Activated naive CD4-positive, alpha-beta T cell treated with anti-CD3 and anti-CD28 coated beads, Interleukin-2, amount 10 ng/mL, durations not matched to agents 7 days and 5 days (primary cell): ENCODE measurements around the gene LDHAL6A.
"Not testable (repeated sequence)": the region's sequence is repeated elsewhere in the genome, so short reads cannot be mapped to it uniquely, and the experiment has no call there.

Experiments
- CTCF ChIA-PET: fragments of 350-600 bp; sonication (Branson Sonifier 250); formaldehyde crosslinking; loops from one replicate; lab custom pipeline; 2021; ENCODE audit warnings: antibody characterized with exemption; lab: Charles Lee
- DNase-seq: peaks from one replicate; pipeline ENCODE4 v3.0.0-alpha.2; 2020
- H3K27ac Mint-ChIP-seq: one replicate; pipeline ENCODE4 v1.8.0; 2021; ENCODE audit warnings: mild to moderate bottlenecking, moderate library complexity, mixed read lengths
- H3K27me3 Mint-ChIP-seq: one replicate; pipeline ENCODE4 v1.8.0; 2021; ENCODE audit warnings: mild to moderate bottlenecking, mixed read lengths
- H3K36me3 Mint-ChIP-seq: one replicate; pipeline ENCODE4 v1.8.0; 2021; ENCODE audit warnings: mixed read lengths
- H3K4me1 Mint-ChIP-seq: one replicate; pipeline ENCODE4 v1.8.0; 2021; ENCODE audit warnings: mixed read lengths
- H3K4me3 Mint-ChIP-seq: one replicate; pipeline ENCODE4 v1.8.0; 2021; ENCODE audit warnings: mild to moderate bottlenecking, moderate library complexity, mixed read lengths
- H3K9me3 Mint-ChIP-seq: one replicate; pipeline ENCODE4 v1.8.0; 2021; ENCODE audit warnings: mixed read lengths

The LDHAL6A gene

DNA sequence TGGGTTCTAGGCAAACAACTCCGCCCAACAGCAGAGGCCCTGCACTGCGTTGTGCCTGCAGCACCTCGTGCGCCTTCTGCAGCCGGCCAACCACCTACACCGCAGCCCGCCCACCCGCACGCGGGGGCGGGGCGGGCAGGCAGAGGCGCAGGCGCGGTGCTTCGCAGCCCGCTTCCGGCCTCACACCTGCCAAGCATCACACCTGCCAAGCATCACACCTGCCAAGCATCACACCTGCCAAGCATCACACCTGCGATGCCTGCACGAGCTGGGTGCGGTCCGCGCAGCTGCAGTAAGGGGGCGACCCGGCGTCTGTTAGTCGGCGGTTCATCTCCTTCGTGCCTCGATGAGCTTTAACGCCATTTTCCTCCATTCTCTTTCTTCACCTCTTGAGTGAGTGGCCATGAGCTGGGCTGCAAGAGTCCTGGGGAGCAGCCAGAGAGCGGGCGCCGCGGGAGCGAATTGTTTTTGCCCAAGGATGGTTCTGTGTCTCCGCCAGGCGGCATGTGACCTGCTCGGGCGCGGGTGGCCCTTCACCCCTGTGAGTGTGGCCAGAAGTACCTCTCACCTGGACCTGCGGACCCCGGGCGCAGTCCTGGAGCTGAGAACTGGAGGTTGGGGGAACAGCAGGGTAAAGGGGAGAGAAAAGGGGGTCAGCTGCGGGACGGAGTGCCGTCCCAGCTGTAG is at the start of gene LDHAL6A:
TSS of gene LDHAL6A (plus strand) at position 171 of the 687 bp plus-strand sequence. CDS start 825 bp downstream, outside the sequence.
- CTCF ChIA-PET: interaction anchor here (1.2 kb wide), 1 partner anchor 195 kb away, joined by 3 read pairs; no protein-coding TSS in a partner anchor
- Mint-ChIP-seq H3K27ac (no peak within 1 kb of the TSS), H3K4me1 (peaks cover 4% of the 10 kb centered on the region), H3K4me3 (no peak within 1 kb of the TSS), H3K27me3 (peaks cover 18% of the 10 kb centered on the region), H3K9me3 (no peaks in the 10 kb centered on the region), H3K36me3 (no peaks in the 10 kb centered on the region)
- DNase-seq: peak; percentile 25

- Mint-ChIP-seq H3K36me3 (peaks cover 44% of the 10 kb centered on the region), H3K4me1 (peaks cover 29% of the 10 kb centered on the region)
- H3K27me3 Mint-ChIP-seq, H3K27ac Mint-ChIP-seq, DNase-seq, H3K9me3 Mint-ChIP-seq, H3K4me3 Mint-ChIP-seq: not testable (repeated sequence)
- CTCF ChIA-PET: interaction anchor here (0.6 kb wide), 1 partner anchor 162 kb away, joined by 3 read pairs; no protein-coding TSS in a partner anchor
Observed at GRCh38 chr11:18407400-18407799, 48.3 kb upstream of the LDHAL6A start.

- H3K4me3 Mint-ChIP-seq: no peak overlapping the region
- H3K4me1 Mint-ChIP-seq: peaks cover 22% of the 10 kb centered on the region
- CTCF ChIA-PET: no interaction called here
- H3K36me3 Mint-ChIP-seq: peaks cover 33% of the 10 kb centered on the region
- H3K9me3 Mint-ChIP-seq: no peaks in the 10 kb centered on the region
- DNase-seq: no peak
- peak overlapping the region; percentile 52 for H3K27ac Mint-ChIP-seq
- peaks cover 12% of the 10 kb centered on the region for H3K27me3 Mint-ChIP-seq
Observed at GRCh38 chr11:18408558-18409291, 46.9 kb upstream of the LDHAL6A start.

- Mint-ChIP-seq H3K9me3 (no peaks in the 10 kb centered on the region), H3K27me3 (peaks cover 12% of the 10 kb centered on the region), H3K27ac (no peak overlapping the region), H3K4me1 (peaks cover 14% of the 10 kb centered on the region), H3K36me3 (no peaks in the 10 kb centered on the region), H3K4me3 (no peak overlapping the region)
- CTCF ChIA-PET: interaction anchor here (0.9 kb wide), 1 partner anchor 173 kb away, joined by 3 read pairs; no protein-coding TSS in a partner anchor
- DNase-seq: no peak
Observed at GRCh38 chr11:18416459-18416858, 39.2 kb upstream of the LDHAL6A start.

DNA sequence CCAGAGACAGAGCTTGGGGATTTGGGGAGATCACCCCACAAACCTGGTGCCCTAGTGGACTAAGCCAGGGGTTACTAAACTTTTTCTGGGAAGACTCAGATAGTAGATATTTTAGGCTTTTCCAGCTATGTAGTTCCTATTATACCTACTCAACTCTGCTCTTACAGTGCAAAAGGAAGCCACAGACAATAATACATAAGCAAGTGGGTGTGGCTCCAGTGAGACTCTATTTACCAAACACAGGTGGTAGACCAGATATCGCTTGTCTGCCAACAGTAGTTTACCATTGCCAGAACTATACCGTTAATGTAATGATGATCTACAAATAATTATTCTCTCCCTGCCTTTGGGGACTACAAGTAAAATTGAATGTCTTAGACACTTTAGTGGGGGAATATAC is 36.6 kb upstream of the LDHAL6A start:
- no peaks in the 10 kb centered on the region for H3K36me3 Mint-ChIP-seq
- H3K9me3 Mint-ChIP-seq: no peaks in the 10 kb centered on the region
- peaks cover 5% of the 10 kb centered on the region for H3K4me1 Mint-ChIP-seq
- no peak overlapping the region for H3K4me3 Mint-ChIP-seq
- no peak for DNase-seq
- no peak overlapping the region for H3K27ac Mint-ChIP-seq
- no peaks in the 10 kb centered on the region for H3K27me3 Mint-ChIP-seq
- CTCF ChIA-PET: interaction anchor here (0.6 kb wide), 1 partner anchor 15 kb away, joined by 3 read pairs; no protein-coding TSS in a partner anchor

DNA sequence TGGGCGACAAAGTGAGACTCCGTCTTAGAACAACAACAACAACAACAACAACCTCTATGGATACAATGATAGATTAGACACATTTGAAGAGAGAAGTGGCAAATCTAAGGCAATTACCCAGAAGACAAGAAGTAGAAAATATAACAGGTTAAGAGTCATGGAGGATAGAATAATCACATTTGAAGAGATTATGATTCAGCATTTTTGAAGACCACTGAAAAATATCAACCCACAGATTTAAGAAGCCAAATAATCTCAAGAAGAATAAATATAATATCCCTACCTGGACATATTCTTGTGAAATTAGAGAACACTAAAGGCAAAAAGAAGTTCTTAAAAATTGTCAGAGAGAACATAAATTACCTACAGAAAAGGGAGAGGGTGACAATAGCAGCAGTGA is 35.6 kb upstream of the LDHAL6A start:
- H3K4me3 Mint-ChIP-seq: no peak overlapping the region
- no peaks in the 10 kb centered on the region for H3K36me3 Mint-ChIP-seq
- H3K27ac Mint-ChIP-seq: no peak overlapping the region
- peaks cover 5% of the 10 kb centered on the region for H3K4me1 Mint-ChIP-seq
- no peaks in the 10 kb centered on the region for H3K9me3 Mint-ChIP-seq
- CTCF ChIA-PET: no interaction called here
- DNase-seq: no peak
- H3K27me3 Mint-ChIP-seq: no peaks in the 10 kb centered on the region

DNA sequence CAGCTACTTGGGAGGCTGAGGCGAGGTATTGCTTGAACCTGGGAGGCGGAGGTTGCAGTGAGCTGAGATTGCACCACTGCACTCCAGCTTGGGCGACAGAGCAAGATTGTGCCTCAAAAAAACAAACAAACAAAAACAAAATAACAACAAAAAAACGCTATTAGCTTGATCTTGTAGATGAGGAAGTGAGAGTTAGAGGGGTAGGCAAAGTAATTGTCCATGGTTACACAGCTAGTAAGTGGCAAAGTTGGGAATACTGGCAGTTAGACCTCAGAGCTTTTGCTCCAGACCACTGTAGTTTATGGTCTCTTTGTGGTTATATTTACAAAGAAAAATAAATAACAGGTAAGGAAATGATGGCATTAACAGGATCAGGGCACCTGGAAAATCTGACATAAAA is 28.4 kb upstream of the LDHAL6A start:
- Mint-ChIP-seq H3K36me3 (peaks cover 4% of the 10 kb centered on the region), H3K27ac (no peak overlapping the region)

GRCh38 chr11:18429332-18429731 is 26.3 kb upstream of the LDHAL6A start:
- Mint-ChIP-seq H3K9me3 (peaks cover 21% of the 10 kb centered on the region), H3K4me1 (peaks cover 15% of the 10 kb centered on the region), H3K36me3 (peaks cover 4% of the 10 kb centered on the region), H3K27ac (no peak overlapping the region), H3K27me3 (no peaks in the 10 kb centered on the region), H3K4me3 (no peak overlapping the region)
- DNase-seq: no peak
- CTCF ChIA-PET: no interaction called here

More for the DNA sequence above, 28.4 kb upstream of the LDHAL6A start:
- CTCF ChIA-PET: no interaction called here
- Mint-ChIP-seq H3K9me3 (peaks cover 6% of the 10 kb centered on the region), H3K4me3 (no peak overlapping the region), H3K27me3 (no peaks in the 10 kb centered on the region), H3K4me1 (peaks cover 10% of the 10 kb centered on the region)
- no peak for DNase-seq

GRCh38 chr11:18438691-18439090 is 17.0 kb upstream of the LDHAL6A start:
- Mint-ChIP-seq H3K27me3 (no peaks in the 10 kb centered on the region), H3K27ac (no peak overlapping the region), H3K36me3 (no peaks in the 10 kb centered on the region), H3K4me1 (no peaks in the 10 kb centered on the region), H3K4me3 (no peak overlapping the region), H3K9me3 (peaks cover 9% of the 10 kb centered on the region)
- CTCF ChIA-PET: no interaction called here
- no peak for DNase-seq

- Mint-ChIP-seq H3K36me3 (no peaks in the 10 kb centered on the region), H3K4me1 (no peaks in the 10 kb centered on the region), H3K4me3 (no peak overlapping the region), H3K27ac (no peak overlapping the region), H3K9me3 (no peaks in the 10 kb centered on the region), H3K27me3 (peaks cover 25% of the 10 kb centered on the region)
- CTCF ChIA-PET: no interaction called here
- no peak for DNase-seq
Observed at GRCh38 chr11:18449251-18449650, 6.4 kb upstream of the LDHAL6A start.

GRCh38 chr11:18452927-18453326 is 2.7 kb upstream of the LDHAL6A start:
- CTCF ChIA-PET: no interaction called here
- Mint-ChIP-seq H3K4me3 (no peak overlapping the region), H3K27me3 (peaks cover 36% of the 10 kb centered on the region), H3K27ac (no peak overlapping the region), H3K4me1 (peaks cover 4% of the 10 kb centered on the region), H3K36me3 (no peaks in the 10 kb centered on the region), H3K9me3 (no peaks in the 10 kb centered on the region)
- DNase-seq: no peak

- peaks cover 15% of the 10 kb centered on the region for H3K27me3 Mint-ChIP-seq
- no peaks in the 10 kb centered on the region for H3K36me3 Mint-ChIP-seq
- CTCF ChIA-PET: interaction anchor here (1.0 kb wide), 1 partner anchor 265 kb away, joined by 3 read pairs; no protein-coding TSS in a partner anchor
- peaks cover 4% of the 10 kb centered on the region for H3K4me1 Mint-ChIP-seq
- no peak overlapping the region for H3K4me3 Mint-ChIP-seq
- H3K9me3 Mint-ChIP-seq: no peaks in the 10 kb centered on the region
- H3K27ac Mint-ChIP-seq: no peak overlapping the region
- DNase-seq: no peak
Observed at GRCh38 chr11:18457450-18457849, 1.8 kb downstream of the LDHAL6A start.

DNA sequence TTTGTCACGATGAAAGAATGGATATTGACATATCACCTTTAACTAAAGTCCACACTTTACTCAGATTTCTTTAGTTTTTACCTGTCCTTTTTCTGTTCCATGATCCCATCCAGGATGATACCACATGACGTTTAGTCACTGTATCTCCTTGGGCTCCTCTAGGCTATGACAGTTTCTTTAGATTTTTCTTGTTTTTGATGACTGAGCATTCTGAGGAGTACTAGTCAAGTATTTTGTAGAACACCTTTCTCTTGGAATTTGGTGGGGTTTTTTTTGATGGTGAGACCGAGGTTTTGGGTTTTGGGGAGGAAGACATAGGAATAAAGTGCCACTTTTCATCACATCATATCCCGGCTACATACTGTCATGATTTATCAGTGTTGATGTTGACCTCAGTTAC is 4.0 kb downstream of the LDHAL6A start:
- H3K4me3 Mint-ChIP-seq: no peak overlapping the region
- H3K27me3 Mint-ChIP-seq: peaks cover 10% of the 10 kb centered on the region
- peaks cover 4% of the 10 kb centered on the region for H3K4me1 Mint-ChIP-seq
- no peaks in the 10 kb centered on the region for H3K9me3 Mint-ChIP-seq
- no peak overlapping the region for H3K27ac Mint-ChIP-seq
- no peak for DNase-seq
- no peaks in the 10 kb centered on the region for H3K36me3 Mint-ChIP-seq
- CTCF ChIA-PET: no interaction called here

GRCh38 chr11:18461909-18462308 is 6.3 kb downstream of the LDHAL6A start:
- Mint-ChIP-seq H3K4me1 (no peaks in the 10 kb centered on the region), H3K9me3 (no peaks in the 10 kb centered on the region), H3K27me3 (no peaks in the 10 kb centered on the region), H3K36me3 (no peaks in the 10 kb centered on the region), H3K27ac (no peak overlapping the region), H3K4me3 (no peak overlapping the region)
- CTCF ChIA-PET: interaction anchor here (2.0 kb wide), 1 partner anchor 78 kb away, joined by 5 read pairs; no protein-coding TSS in a partner anchor
- DNase-seq: no peak
